ENCODE data around the gene GPRC5B. TPM values are rescaled to one million over a fixed set of nuclear protein-coding genes. Genes with fewer than 3 reads are reported as not detected.

GPRC5B gene
- total and polyA plus RNA-seq, 2 of the 8 experiments (the other 6 are each of a cell fraction or from before 2014, with no cell fraction given): 106 to 160 TPM

- no peak for TF ChIP-seq CHD7 (IDR thresholded peaks at IDR 0.05; ENCODE audit: insufficient replicate concordance, low read length)
- no peak for TF ChIP-seq CHD1 (IDR thresholded peaks at IDR 0.05; ENCODE audit: low read depth, low read length)
- no peak for TF ChIP-seq TBP (IDR thresholded peaks at IDR 0.05; ENCODE audit: low read depth, low read length)
Observed at GRCh38 chr16:19892902-19893301, 8.3 kb upstream of the GPRC5B start (continued).
